Kidney epithelial cell (primary cell): ENCODE results near the gene RIF1. TPM values are rescaled to one million over a fixed set of nuclear protein-coding genes. Genes with fewer than 3 reads are reported as not detected.

Experiments
- DNase-seq: peaks from one replicate; pipeline ENCODE4 v3.0.0-alpha.2; 2010; ENCODE audit warnings: low read depth
- H3K27me3 ChIP-seq: 2 replicates; pipeline ENCODE4 v1.6.0; 2011; ENCODE audit warnings: low read length; ENCODE audit not compliant: control insufficient read depth, insufficient read depth
- H3K36me3 ChIP-seq: 2 replicates; pipeline ENCODE4 v1.5.1; 2011; ENCODE audit warnings: low read length; ENCODE audit not compliant: control insufficient read depth, insufficient read depth
- H3K4me3 ChIP-seq: 2 replicates; pipeline ENCODE4 v1.5.1; 2011; ENCODE audit warnings: low read depth, mild to moderate bottlenecking, control low read depth, low read length
- CTCF ChIP-seq: IDR thresholded peaks from 2 replicates; pipeline ENCODE4 v1.5.1; 2011; ENCODE audit warnings: mild to moderate bottlenecking, moderate library complexity, low read length, control low read depth, inconsistent platforms; ENCODE audit not compliant: insufficient read depth, poor library complexity, severe bottlenecking
- total RNA-seq: library from RNA; depleted of rRNA; stranded (reverse); fragments of >200 nt; gene quantifications from 2 replicates; pipeline ENCODE4 v1.2.3, GENCODE V29; 2015

The RIF1 gene
- total RNA-seq, 1 donor from 2014 or later: 26.6 TPM

GRCh38 chr2:151395509-151396374, 14.0 kb upstream of the RIF1 start:
- no peak for TF ChIP-seq CTCF
- DNase-seq: no peak
- Histone ChIP-seq H3K36me3 (no peaks in the 10 kb centered on the region), H3K27me3 (no peaks in the 10 kb centered on the region), H3K4me3 (no peak overlapping the region)

GRCh38 chr2:151399981-151400380, 9.7 kb upstream of the RIF1 start:
- no peak for TF ChIP-seq CTCF
- no peak overlapping the region for H3K4me3 ChIP-seq
- DNase-seq: no peak
- H3K36me3 ChIP-seq: no peaks in the 10 kb centered on the region
- no peaks in the 10 kb centered on the region for H3K27me3 ChIP-seq

GRCh38 chr2:151401149-151401548, 8.6 kb upstream of the RIF1 start:
- no peak overlapping the region for H3K4me3 ChIP-seq
- H3K36me3 ChIP-seq: no peaks in the 10 kb centered on the region
- H3K27me3 ChIP-seq: no peaks in the 10 kb centered on the region
- no peak for TF ChIP-seq CTCF
- no peak for DNase-seq

GRCh38 chr2:151403914-151404313, 5.8 kb upstream of the RIF1 start:
- H3K4me3 ChIP-seq: no peak overlapping the region
- no peak for DNase-seq
- H3K27me3 ChIP-seq: no peaks in the 10 kb centered on the region
- no peaks in the 10 kb centered on the region for H3K36me3 ChIP-seq
- no peak for TF ChIP-seq CTCF

- Histone ChIP-seq H3K27me3 (no peaks in the 10 kb centered on the region), H3K4me3 (no peak overlapping the region), H3K36me3 (no peaks in the 10 kb centered on the region)
- TF ChIP-seq CTCF: no peak
- DNase-seq: no peak
Observed at GRCh38 chr2:151405376-151405775, 4.3 kb upstream of the RIF1 start.

- Histone ChIP-seq H3K36me3 (no peaks in the 10 kb centered on the region), H3K27me3 (no peaks in the 10 kb centered on the region), H3K4me3 (no peak overlapping the region)
- DNase-seq: no peak
- no peak for TF ChIP-seq CTCF
Observed at GRCh38 chr2:151407281-151407680, 2.4 kb upstream of the RIF1 start.
